Kidney epithelial cell (primary cell): ENCODE measurements around the gene MATCAP1. TPM values are rescaled to one million over a fixed set of nuclear protein-coding genes. Genes with fewer than 3 reads are reported as not detected.

ENCODE experiments used
- DNase-seq: peaks from one replicate; pipeline ENCODE4 v3.0.0-alpha.2; 2010; ENCODE audit warnings: low read depth
- H3K27me3 ChIP-seq: 2 replicates; pipeline ENCODE4 v1.6.0; 2011; ENCODE audit warnings: low read length; ENCODE audit not compliant: control insufficient read depth, insufficient read depth
- H3K36me3 ChIP-seq: 2 replicates; pipeline ENCODE4 v1.5.1; 2011; ENCODE audit warnings: low read length; ENCODE audit not compliant: control insufficient read depth, insufficient read depth
- H3K4me3 ChIP-seq: 2 replicates; pipeline ENCODE4 v1.5.1; 2011; ENCODE audit warnings: low read depth, mild to moderate bottlenecking, control low read depth, low read length
- CTCF ChIP-seq: IDR thresholded peaks from 2 replicates; pipeline ENCODE4 v1.5.1; 2011; ENCODE audit warnings: mild to moderate bottlenecking, moderate library complexity, low read length, control low read depth, inconsistent platforms; ENCODE audit not compliant: insufficient read depth, poor library complexity, severe bottlenecking
- total RNA-seq: library from RNA; depleted of rRNA; stranded (reverse); fragments of >200 nt; gene quantifications from 2 replicates; pipeline ENCODE4 v1.2.3, GENCODE V29; 2015

MATCAP1 gene
- total RNA-seq, 1 donor from 2014 or later = 10.8 TPM

- Histone ChIP-seq H3K36me3 (peaks cover 4% of the 10 kb centered on the region), H3K4me3 (no peak overlapping the region), H3K27me3 (peaks cover 29% of the 10 kb centered on the region)
- TF ChIP-seq CTCF = no peak
- DNase-seq = no peak
Observed at GRCh38 chr16:67149276-67150046, 34.3 kb downstream of the MATCAP1 start.

DNA sequence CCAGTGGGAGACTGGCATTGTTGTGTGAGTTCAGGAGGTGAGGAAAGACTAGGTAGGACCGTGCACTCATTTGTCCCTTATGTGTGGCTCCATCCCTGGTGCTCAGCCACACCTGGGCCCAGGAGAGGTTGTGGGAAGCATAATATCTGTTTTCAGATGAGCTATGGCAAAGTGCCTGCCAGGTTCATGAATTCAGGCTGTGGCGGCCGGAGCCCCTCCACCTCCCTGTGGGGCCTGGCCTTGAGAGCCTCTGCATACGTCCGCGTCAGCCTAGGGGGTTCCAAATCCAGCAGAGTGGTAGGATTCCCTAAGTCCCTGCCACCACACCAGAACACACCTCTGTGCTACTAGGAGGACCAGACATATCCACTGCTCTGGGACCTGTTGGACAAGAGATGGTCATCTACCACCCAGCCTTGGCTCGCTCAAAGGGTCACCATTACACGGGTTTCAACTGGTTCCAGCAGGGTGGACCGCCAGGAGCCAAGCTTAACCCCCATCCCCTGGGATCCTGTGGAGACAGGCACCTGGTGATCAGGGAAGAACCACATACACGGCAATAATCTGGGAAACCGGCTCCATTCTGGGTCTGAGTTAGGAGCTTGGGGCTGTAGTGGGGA is 35.0 kb downstream of the MATCAP1 start:
- H3K27me3 ChIP-seq = peaks cover 23% of the 10 kb centered on the region
- peaks cover 4% of the 10 kb centered on the region for H3K36me3 ChIP-seq
- H3K4me3 ChIP-seq = no peak overlapping the region
- no peak for TF ChIP-seq CTCF
- no peak for DNase-seq

GRCh38 chr16:67148221-67148620 is 35.5 kb downstream of the MATCAP1 start:
- Histone ChIP-seq H3K4me3 (no peak overlapping the region), H3K27me3 (peaks cover 23% of the 10 kb centered on the region), H3K36me3 (peaks cover 4% of the 10 kb centered on the region)
- no peak for TF ChIP-seq CTCF
- DNase-seq = no peak

DNA sequence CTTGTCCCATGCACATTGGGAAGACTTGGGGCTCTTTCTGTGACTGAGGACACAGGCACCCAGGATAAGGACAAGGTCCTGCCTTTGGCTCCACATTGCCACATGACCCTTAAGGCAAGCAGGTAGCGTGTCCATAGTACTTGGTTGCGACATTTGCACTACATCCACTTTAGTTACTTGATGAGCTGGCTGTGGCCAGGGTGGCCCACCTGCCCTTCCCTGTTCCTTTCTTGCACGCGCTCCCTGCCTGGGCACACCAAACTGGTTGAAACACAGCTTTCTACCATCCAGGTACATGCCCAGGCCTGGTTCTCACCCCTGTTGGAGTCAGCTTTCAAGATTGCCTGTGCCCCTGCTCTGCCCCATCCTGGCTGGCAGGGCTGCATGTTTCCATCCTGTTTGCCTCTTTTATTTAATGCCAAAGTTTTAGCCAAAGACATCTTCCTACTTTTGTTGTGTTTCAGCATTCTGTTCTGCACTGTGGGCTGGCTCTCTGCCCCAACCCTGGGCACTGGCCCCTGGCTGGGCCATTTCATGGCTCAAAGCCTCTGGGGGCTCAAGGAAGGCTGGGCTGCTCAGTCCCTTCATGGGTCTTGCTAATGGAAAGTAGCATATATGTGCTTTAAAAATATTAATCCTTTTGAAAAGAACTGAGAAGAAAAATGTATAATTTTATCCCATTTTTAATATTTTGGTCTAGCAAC is 36.2 kb downstream of the MATCAP1 start:
- DNase-seq = no peak
- peaks cover 4% of the 10 kb centered on the region for H3K36me3 ChIP-seq
- TF ChIP-seq CTCF = no peak
- H3K4me3 ChIP-seq = no peak overlapping the region
- peaks cover 20% of the 10 kb centered on the region for H3K27me3 ChIP-seq

DNA sequence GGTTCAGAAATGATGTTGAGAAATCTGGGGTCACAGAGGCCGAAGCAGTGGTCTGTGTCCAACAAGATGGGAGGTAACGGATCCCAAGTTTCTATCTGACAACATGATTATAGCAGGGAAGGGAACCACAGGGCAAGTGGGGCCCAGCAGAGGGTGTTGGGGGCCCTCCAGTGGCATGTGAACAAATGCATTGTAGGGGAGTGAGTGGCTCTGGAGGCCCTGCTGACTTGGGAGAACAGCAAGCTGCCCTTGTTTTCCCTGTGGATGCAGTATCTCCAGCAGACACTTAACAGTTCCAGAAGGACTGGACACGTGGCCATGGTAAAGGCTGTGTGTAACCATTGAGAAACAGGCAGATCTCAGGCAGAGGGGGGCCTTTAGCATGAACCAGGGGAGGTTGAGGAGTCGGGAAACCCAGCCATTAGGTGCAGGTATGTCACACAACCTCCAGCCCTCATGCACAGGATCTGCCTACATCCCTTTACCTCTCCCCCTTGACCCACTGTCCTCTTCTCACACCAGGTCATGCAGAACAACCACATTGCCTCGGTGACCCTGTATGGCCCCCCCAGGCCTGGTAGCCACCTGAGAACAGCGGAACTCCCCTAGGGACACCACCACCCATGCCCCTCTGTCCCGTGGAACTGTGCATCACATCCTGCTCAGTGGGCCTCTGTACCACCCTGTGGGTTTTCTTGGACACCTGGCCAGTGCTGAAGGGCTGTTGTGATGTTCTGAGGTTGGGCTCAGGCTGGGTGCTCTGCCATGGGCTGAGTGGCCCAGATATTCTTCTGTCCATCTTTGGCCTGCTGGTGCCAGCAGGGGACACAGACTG is 37.0 kb downstream of the MATCAP1 start:
- Histone ChIP-seq H3K36me3 (peaks cover 4% of the 10 kb centered on the region), H3K27me3 (peaks cover 19% of the 10 kb centered on the region), H3K4me3 (no peak overlapping the region)
- no peak for DNase-seq
- peak; percentile 11 for TF ChIP-seq CTCF
